NAMALWA (cell line): ENCODE measurements around the gene ITK.
"Not testable (repeated sequence)": the region's sequence is repeated elsewhere in the genome, so short reads cannot be mapped to it uniquely, and the experiment has no call there.

Experiments
- DNase-seq: peaks from one replicate; pipeline ENCODE4 v3.0.0-alpha.2; 2015; ENCODE audit warnings: low spot score

The ITK gene

GRCh38 chr5:157212307-157212706 lies 31.7 kb downstream of the ITK start:
- DNase-seq: no peak

- no peak for DNase-seq
Observed at GRCh38 chr5:157213527-157214243, 33.0 kb downstream of the ITK start.

GRCh38 chr5:157214415-157214814 lies 33.8 kb downstream of the ITK start:
- DNase-seq: no peak

- DNase-seq: no peak
Observed at GRCh38 chr5:157214861-157215513, 34.3 kb downstream of the ITK start.

DNA sequence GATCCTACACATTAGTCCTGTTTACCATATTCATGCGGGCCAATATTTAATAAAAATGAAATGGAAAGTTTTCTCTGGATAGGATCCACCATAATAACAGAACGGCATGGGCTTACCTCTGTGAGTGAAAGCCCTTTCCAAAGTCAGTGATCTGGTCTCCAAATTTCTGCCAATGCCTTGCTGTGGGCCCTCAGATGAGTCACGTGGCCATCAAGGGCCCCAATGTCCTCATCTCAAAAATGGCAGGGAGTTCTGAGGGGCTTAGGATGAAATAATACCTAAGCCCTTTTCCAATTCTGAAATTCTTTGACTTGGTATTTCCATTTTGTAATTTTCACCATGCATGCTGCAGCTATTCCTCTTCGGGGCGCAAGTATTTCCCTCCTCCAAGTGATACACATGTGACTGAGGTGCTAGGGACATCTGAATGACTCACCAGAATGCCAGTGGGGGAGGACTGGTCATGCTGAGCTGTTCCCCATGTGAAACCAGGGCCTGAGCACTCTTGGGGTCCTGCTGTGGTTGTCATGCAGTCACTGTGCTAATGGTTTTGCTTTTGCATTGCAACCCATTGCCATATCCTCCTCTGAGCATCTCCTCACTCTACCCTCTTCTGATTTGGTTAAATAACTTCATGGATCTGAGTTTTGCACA lies 35.0 kb downstream of the ITK start:
- no peak for DNase-seq

DNA sequence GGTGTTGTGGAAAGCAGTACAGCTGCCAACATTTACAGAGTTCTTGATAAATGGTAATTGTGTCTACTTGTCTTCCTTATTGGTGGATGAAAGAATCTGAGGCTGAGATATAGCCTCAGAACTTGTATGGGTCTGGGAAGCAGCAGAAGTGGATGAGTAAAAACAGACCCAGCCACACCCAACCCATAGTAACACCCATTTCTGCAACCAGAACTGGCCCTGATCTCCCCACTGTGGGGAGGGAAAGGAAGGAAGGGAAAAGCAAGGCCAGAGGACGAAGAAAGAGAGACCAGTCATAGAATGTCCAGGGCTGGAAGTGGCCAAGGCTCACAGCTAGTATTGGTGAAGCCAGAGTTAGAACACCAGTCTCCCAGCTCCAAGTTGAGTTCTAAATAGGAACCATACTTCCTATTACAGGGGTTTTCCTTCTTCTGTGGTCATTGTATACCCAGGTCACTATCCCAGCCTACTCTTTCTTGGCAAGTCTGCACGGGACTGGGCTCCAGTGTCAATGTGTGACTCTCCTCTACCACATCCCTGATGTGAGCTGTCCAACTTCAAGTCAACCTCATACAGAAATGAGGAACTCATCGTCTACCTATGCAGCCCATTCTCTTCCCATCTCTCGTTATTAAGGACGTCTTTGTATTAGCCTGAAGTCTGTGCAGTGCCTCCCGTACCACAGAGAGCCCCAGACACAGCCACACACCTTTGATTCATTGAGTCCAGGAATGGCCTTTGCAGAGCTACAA lies 35.9 kb downstream of the ITK start:
- DNase-seq: no peak

DNA sequence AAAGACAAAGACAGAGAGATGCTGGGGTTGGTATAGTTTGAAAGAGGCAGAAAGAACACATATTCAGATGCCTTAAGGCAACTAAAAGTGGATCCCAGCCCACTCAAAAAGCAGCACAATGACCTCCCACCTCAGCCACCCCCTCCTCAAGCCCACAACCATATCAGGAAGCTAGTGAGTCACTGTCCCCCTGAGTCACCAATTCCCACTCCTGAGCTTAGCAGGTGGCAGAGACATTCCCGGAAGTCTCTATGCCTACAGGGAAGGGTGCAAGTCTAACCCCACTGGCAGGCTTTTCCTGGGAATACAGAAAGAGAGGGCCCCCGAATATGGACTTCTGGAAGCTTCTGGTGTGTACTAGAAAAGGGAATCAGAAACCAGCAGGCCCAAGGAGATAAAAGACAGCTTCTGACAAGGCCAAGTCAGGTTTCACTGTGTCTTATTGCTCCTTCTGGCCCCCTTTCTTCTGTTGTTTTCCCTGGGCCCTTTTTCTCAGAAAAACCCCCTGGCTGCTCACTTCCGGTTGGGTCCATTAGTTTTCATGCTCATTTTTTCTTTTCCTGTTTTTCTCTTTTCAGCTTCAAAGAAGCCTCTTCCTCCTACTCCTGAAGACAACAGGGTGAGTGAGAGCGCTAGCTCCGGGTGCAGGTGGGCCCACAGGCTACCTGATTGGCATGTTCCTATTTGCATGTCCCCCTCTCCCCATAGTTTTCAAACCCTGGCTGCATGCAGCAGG lies 36.8 kb downstream of the ITK start:
- no peak for DNase-seq

DNA sequence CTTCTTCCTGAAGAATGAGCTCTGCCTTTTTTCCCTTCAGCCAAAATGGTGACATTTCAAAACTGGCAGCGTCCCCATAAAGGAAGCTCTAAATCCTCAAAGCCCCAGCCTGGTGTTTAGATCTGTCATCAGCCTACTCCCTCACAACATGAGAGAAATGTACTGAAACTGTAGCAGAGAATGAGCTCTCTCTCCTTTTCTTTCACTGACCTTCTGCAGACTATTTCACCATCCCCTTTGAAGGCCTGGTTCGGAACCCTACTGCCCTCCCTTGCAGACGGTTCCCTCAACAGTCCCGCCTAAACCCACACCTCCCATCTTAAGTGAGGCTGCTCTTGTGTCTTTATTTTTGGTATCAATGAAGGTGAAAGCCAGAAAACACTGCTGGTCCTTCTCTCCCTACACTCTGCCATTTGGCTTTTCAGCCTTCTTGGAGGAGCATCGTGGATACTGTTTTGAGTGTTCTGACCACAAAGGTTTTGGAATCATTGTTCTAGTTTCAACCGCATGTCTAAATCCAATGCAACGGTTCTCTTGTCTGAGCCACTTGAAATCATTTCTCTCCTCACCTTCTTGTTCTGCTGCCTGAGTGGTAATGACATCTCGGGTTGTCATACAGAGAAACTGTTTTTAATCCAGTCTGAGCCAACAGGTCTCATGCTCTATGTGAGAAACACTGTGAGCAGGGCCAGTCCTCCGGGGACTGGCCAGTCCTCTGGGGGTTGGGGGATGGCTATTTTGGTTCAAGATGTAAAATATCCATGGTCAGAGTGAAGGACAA lies 39.0 kb downstream of the ITK start:
- DNase-seq: no peak

DNA sequence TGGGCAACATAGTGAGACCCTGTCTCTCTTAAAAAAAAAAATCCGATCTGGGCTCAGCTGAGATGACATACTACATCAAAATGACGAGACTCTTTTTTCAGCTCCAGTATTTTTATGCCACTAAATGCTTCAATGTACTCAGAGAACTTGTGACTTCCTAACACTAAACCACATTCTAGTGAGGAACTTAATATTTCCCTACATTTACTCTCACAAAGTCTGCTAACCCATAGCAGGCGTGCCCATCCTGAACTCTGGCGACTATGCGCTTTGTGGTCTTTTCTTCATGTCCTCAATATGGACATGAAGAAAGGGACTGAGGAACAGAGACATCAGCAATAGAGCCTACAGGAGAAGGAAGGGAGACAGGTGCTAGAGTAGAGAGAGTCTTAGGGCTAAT lies 41.3 kb downstream of the ITK start:
- no peak for DNase-seq

DNA sequence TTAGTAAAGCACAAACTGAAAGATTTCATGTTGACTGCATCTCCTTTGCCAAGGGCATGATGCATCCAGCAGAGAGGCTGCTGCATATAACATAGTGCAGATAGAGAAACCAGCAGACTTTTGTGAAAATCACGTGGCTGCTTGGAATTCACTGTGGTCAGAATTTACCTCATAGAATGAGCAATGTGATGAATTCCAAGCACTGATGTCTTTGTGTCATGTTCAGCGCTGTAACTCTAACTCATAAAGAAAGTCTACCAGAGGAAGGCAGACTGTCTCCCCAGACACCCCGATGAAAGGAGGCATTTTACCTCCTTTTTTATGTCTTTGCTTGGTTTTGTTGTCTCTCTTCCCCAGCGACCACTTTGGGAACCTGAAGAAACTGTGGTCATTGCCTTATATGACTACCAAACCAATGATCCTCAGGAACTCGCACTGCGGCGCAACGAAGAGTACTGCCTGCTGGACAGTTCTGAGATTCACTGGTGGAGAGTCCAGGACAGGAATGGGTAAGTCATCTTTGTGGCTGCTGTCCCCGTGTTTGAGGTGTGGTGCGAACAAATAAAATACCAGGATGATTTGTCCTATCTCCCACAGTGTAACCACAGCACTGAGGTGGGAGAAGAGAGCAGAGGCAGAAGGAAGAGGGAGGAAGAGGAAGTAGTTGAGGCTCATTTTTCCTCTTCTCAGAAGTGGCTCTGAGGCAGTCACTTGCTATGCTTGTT lies 42.0 kb downstream of the ITK start:
- DNase-seq: no peak

GRCh38 chr5:157225469-157226422 lies 45.1 kb downstream of the ITK start:
- no peak for DNase-seq

GRCh38 chr5:157230610-157231009 lies 50.0 kb downstream of the ITK start:
- no peak for DNase-seq

- DNase-seq: no peak
Observed at GRCh38 chr5:157232706-157233105, 52.1 kb downstream of the ITK start.

DNA sequence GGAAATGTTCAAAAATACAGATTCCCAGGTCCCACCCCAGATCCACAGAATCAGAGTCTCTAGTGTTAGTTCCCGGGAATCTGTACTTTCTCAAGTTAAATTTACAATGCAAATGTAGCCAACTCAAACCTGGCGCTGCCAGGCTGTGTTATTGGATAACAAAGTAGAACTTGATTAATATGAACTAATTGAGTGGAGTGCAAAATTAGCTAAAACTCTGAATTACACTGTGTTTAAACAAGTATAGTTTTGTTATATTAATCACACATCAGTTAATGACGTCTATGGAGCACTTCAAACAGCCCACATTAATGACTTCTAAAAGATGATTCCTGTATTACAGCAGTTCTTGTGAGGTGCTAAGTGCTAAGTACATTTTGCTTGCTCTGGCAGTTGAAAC lies 52.9 kb downstream of the ITK start:
- DNase-seq: no peak

- DNase-seq: no peak
Observed at GRCh38 chr5:157236423-157236822, 55.8 kb downstream of the ITK start.

DNA sequence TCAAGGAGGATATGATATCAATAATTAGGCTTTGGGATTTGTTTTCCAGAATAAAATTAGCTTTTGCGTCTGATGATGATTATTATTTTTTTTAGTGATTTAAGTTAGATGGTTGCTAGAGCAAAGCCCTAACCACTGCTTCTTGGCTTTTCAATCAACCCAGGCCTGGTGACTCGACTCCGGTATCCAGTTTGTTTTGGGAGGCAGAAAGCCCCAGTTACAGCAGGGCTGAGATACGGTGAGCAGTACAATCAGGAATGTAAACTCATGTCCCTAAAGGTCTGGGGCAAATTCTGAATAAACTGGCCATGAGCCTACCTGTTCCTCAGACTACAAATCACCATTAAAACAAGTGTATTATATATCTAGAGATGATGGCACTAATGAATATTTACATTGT lies 60.8 kb downstream of the ITK start:
- no peak for DNase-seq

GRCh38 chr5:157244704-157245103 lies 64.1 kb downstream of the ITK start:
- not testable (repeated sequence) for DNase-seq

GRCh38 chr5:157245476-157245875 lies 64.8 kb downstream of the ITK start:
- no peak for DNase-seq

DNA sequence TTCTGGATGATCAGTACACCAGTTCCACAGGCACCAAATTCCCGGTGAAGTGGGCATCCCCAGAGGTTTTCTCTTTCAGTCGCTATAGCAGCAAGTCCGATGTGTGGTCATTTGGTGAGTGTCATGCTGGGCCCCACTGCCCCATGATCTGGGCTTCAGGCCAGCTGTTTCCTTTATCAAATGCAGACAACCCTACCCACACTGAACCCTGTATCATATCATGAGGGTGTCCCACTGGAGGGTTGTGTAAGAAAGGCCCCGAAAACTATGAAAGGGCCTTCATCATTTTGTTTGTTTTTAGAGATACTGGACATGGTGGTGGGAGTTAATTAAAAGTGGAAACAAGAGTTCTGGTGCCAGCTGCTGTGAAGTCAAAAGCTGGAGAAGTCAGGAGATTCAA lies 65.2 kb downstream of the ITK start:
- DNase-seq: no peak
